Thyroid gland (tissue), 4 donors: ENCODE measurements around the gene BCAS3. TPM values are rescaled to one million over a fixed set of nuclear protein-coding genes. Genes with fewer than 3 reads are reported as not detected.
A peak's percentile ranks its signal among the peaks of the same experiment; 100 is the strongest.

Source experiments
- DNase-seq, 2 donors: peaks; one replicate each; pipeline ENCODE4 v3.0.0-alpha.2; 2019
- H3K27ac ChIP-seq, 3 donors: fragments of 200-600 bp; sonication (generic); 1 replicate in 2 of 3; 2 replicates in 1 of 3; pipeline ENCODE4 v1.5.1; 2016 to 2019; ENCODE audit warnings: mild to moderate bottlenecking in 1 of 3, moderate library complexity in 1 of 3
- H3K27me3 ChIP-seq: fragments of 200-600 bp; sonication (generic); one replicate; pipeline ENCODE4 v1.5.1; 2019
- H3K36me3 ChIP-seq, 2 donors: fragments of 200-600 bp; sonication (generic); one replicate each; pipeline ENCODE4 v1.5.1; 2016 to 2019
- H3K4me1 ChIP-seq, 2 donors: fragments of 200-600 bp; sonication (generic); one replicate each; pipeline ENCODE4 v1.5.1; 2017 to 2019
- H3K4me3 ChIP-seq, 3 donors: fragments of 200-600 bp; sonication (generic); replicated peaks in 1 of 3; 1 replicate in 2 of 3; 2 replicates in 1 of 3; pipeline ENCODE4 v1.5.1; 2016; ENCODE audit warnings: mild to moderate bottlenecking in 1 of 3
- H3K9me3 ChIP-seq: fragments of 200-600 bp; sonication (generic); one replicate; pipeline ENCODE4 v1.5.1; 2017
- CTCF ChIP-seq, 6 experiments: fragments of 200-600 bp in 3 of 6; fragments of 450-650 bp in 3 of 6; sonication (generic) in 3 of 6; IDR thresholded peaks; one replicate each; pipeline ENCODE4 v1.5.1; 2016 to 2019; ENCODE audit warnings: antibody characterized with exemption in 6 of 6, mild to moderate bottlenecking in 2 of 6, inconsistent platforms in 1 of 6, moderate library complexity in 1 of 6
- POLR2A ChIP-seq, 2 donors: fragments of 450-650 bp; IDR thresholded peaks; one replicate each; pipeline ENCODE4 v1.6.1; 2017; ENCODE audit warnings: antibody characterized with exemption in 2 of 2, mild to moderate bottlenecking in 2 of 2, moderate library complexity in 1 of 2
- WGBS, 2 donors: methylation state at CpG; one replicate each; pipeline ENCODE4 v1.1.5; 2017; 5-methylcytosine and 5-hydroxymethylcytosine counted together
- intact Hi-C: fragments of 100-400 bp; cut with DNase I; formaldehyde crosslinking; loops from one replicate; pipeline ENCODE4 v1.15.1; 2023
- total RNA-seq, 4 donors: library from RNA; depleted of rRNA; stranded (reverse); fragments of >200 nt; gene quantifications; one replicate each; pipeline ENCODE4 v1.2.3, GENCODE V29; 2016

The BCAS3 gene
- total RNA-seq, 4 donors from 2014 or later = 41.8 to 78.7 (median 51.6) TPM

DNA sequence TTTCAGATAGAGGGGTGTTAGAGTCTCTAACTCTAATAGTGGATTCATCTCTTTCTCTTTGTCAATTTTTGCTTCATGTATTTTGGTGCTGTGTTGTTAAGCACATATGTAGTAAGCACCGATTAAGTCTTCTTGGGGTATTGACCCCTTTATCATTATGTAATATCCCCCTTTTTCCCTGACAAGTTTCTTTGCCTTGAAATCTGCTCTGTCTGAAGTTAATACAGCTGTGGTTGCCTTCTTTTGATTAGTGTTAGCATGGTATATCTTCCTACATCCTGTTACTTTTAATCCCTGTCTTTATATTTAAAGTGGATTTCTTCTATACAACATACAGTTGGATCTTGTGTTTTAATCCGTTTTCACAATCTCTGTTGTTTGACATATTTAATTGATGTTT lies 60.6 kb downstream of the BCAS3 start:
- no peak for TF ChIP-seq CTCF (IDR thresholded peaks at IDR 0.05)
- no peak for TF ChIP-seq POLR2A (IDR thresholded peaks at IDR 0.05)
- Histone ChIP-seq H3K4me3 (no peak overlapping the region), H3K36me3 (no peaks in the 10 kb centered on the region), H3K9me3 (no peaks in the 10 kb centered on the region), H3K27me3 (no peaks in the 10 kb centered on the region), H3K4me1 (no peaks in the 10 kb centered on the region), H3K27ac (no peak overlapping the region)
- DNase-seq = no peak
- 89 to 95% methylated on average over 2 of the region's 2 CpGs for WGBS, 2 donors
- intact Hi-C loops = no loop called here

- Histone ChIP-seq H3K36me3 (no peaks in the 10 kb centered on the region), H3K27ac (no peak overlapping the region), H3K27me3 (no peaks in the 10 kb centered on the region), H3K9me3 (no peaks in the 10 kb centered on the region), H3K4me1 (peaks cover 0 to 4% of the 10 kb centered on the region in 2 donors), H3K4me3 (no peak overlapping the region)
- TF ChIP-seq POLR2A (IDR thresholded peaks at IDR 0.05) (no peak), CTCF (IDR thresholded peaks at IDR 0.05) (no peak)
- intact Hi-C loops = no loop called here
- DNase-seq = no peak
- WGBS, 2 donors = 83 to 85% methylated on average over 4 of the region's 4 CpGs
Measured at GRCh38 chr17:60740584-60740983, 62.9 kb downstream of the BCAS3 start.

GRCh38 chr17:60741031-60741430 lies 63.4 kb downstream of the BCAS3 start:
- TF ChIP-seq POLR2A (IDR thresholded peaks at IDR 0.05) (no peak), CTCF (IDR thresholded peaks at IDR 0.05) (no peak)
- intact Hi-C loops = no loop called here
- WGBS, 2 donors = 95 to 96% methylated on average over 4 of the region's 4 CpGs
- Histone ChIP-seq H3K27ac (no peak overlapping the region), H3K9me3 (no peaks in the 10 kb centered on the region), H3K4me1 (peaks cover 0 to 4% of the 10 kb centered on the region in 2 donors), H3K27me3 (no peaks in the 10 kb centered on the region), H3K4me3 (no peak overlapping the region), H3K36me3 (no peaks in the 10 kb centered on the region)
- no peak for DNase-seq

DNA sequence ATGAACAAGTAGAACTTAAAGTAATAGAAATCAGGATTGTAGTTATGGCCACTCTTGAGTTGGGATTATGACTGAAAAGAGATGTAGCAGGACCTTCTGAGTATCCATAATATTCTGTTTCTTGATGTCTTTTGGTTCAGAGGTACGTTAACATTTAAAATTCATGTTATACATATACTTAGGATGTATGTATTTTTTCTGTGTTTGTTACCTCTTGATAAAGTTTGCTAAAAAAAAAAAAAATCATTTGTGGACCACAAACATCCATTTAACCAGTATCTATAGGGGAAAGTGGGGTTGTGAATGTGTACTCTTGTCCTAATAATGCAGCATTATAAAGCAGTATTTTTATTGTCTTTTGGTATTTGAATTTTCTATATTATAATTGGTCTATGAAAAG lies 65.6 kb downstream of the BCAS3 start:
- Histone ChIP-seq H3K36me3 (no peaks in the 10 kb centered on the region), H3K4me3 (no peak overlapping the region), H3K27me3 (no peaks in the 10 kb centered on the region), H3K27ac (no peak overlapping the region), H3K9me3 (no peaks in the 10 kb centered on the region), H3K4me1 (peaks cover 0 to 4% of the 10 kb centered on the region in 2 donors)
- WGBS, 2 donors = 96 to 100% methylated on average over 1 of the region's 1 CpG
- intact Hi-C loops = no loop called here
- TF ChIP-seq CTCF (IDR thresholded peaks at IDR 0.05) (no peak), POLR2A (IDR thresholded peaks at IDR 0.05) (no peak)
- no peak for DNase-seq

DNA sequence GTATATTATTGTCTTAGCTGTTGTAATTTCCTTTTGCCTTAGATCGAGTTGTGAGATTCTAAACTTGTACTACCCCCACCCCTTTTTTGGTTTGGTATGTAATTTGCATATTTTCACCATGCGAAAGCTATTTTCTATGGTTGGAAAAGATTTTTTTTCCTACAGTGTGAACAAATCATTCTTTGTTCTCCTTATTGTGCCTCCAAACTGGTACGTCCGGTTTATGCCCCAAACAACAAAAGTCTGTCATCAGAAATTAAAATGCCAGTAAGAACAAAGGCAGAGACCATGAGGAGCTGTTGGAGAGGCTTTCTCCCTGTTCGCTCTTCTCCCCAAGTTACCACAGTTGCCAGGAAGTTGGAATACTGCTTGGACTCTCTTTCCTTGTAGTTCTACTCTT lies 66.1 kb downstream of the BCAS3 start:
- Histone ChIP-seq H3K9me3 (no peaks in the 10 kb centered on the region), H3K4me1 (peaks cover 0 to 4% of the 10 kb centered on the region in 2 donors), H3K27me3 (no peaks in the 10 kb centered on the region), H3K36me3 (no peaks in the 10 kb centered on the region), H3K27ac (peak overlapping the region in 1 of 3 donors; percentile 43), H3K4me3 (no peak overlapping the region)
- intact Hi-C loops = no loop called here
- 8 to 22% methylated on average over 5 of the region's 5 CpGs for WGBS, 2 donors
- TF ChIP-seq CTCF (IDR thresholded peaks at IDR 0.05) (no peak), POLR2A (IDR thresholded peaks at IDR 0.05) (no peak)
- DNase-seq = no peak
